ENCODE data around the gene SRPX.

DNA sequence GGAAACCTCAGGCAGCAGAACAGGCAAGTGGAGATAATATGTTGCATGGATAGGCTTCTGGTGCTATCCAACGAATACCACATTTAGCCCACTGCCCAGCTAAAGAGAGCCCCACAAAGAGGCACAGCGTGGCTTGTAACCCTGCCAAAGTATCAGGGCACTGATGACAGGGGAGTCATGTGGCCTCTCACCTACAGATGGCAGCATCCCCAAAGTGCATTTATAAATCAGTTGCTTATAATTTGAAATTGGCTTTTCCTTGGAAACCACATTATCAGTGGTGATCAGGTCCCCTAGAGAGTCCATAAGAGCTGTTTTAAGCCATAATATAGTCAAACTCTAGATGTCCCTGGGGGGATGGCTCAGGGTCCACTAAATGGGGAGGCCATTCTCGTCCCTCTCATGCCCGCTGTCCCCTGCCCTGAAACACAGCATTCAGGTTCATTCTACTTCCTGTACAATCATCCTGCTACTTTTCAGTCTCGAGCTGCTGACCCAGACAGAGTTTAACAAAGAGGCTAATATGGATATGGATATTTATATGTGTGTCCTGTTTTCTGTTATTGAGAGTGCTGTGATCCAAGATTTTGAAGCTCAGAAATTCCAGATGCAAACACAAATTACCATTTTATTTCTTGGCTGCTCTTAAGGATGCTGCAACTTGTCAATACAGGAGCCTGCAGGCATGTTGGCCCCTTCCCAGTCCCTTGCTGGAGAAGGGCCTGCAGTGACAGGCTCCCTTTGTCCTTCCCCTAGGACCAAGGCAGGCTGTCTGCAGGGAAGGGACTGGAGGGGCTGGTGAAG is 28.5 kb downstream of the SRPX start:
- TF ChIP-seq POLR2AphosphoS5 (IDR thresholded peaks at IDR 0.05) = no peak
- peak in 2 of 3 experiments; percentile 22 to 42 for TF ChIP-seq CTCF (IDR thresholded peaks at IDR 0.05)
- TF ChIP-seq EP300 (IDR thresholded peaks at IDR 0.05) = no peak
- TF ChIP-seq POLR2A (IDR thresholded peaks at IDR 0.05; ENCODE audit: low read depth) = no peak

Measured in esophagus muscularis mucosa (tissue), 4 donors.